NCI-H128 (cell line): ENCODE data around the gene GRK5.
"Not testable (repeated sequence)": the region's sequence is repeated elsewhere in the genome, so short reads cannot be mapped to it uniquely, and the experiment has no call there.

ENCODE experiments used
- DNase-seq: peaks from one replicate; lab custom pipeline; 2025; ENCODE audit not compliant: unreplicated experiment; lab: John Stamatoyannopoulos, UW

The GRK5 gene

DNA sequence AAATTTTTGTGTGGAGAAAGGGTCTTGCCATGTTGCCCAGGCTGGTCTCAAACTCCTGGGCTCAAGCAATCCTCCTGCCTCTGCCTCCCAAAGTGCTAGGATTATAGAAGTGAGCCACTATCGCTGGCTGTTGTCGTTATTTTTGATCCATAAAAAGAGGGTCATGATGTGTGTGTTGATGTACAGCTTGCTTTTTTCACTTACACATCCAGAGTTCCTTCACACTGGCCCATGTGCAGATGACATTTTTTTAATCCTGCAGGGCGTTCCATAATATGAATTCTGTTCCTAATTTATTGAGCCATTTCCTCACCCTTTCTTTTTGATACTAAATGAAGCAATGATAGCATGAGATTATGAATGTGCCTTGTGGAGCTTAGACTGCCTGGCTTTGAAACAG is 40.8 kb downstream of the GRK5 start:
- no peak for DNase-seq

DNA sequence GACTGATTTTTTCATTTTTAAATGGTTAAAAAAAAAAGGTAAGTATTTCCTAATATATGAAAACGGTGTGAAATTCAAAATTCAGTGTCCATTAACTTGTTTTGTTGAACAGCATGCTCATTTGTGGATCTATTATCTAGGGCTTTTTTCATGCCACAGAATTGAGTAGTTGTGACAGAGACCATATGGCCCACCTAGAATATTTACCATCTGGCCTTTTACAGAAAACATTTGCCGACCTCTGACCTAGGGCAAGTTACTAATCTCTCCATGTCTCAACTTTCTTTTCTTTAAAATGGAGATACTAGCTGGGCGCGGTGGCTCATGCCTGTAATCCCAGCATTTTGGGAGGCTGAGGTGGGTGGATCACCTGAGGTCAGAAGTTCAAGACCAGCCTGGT is 41.3 kb downstream of the GRK5 start:
- no peak for DNase-seq

DNA sequence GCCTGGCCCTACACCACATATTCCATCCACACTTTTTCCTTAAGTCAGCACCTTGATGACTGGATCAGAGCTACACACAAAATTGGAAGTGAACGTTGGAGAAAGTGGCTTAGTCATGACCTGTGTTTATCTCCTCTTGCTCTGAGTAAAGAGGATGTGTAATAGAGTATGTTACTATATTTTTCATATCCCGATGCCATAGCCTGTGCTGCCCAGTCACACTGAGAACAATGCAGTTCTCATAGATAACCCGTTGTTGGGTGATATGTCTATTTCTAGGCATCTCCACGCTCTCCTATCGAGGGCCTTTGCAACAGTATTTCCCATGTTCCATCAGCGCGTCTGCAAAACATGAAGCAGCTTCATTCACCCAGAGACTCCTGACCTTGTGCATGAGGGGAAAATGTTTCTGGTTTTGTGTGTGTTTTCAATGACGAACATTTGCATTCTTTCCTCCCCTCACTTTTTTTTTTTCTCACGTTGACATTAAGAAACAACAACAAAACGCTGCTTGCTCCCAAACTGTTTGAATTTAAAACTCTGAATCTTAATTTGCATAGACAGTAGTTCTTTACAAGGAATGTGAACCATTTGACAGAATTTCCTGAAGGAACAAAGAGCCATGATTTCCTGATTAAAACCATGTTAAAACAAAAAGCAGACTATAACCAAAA is 43.4 kb downstream of the GRK5 start:
- no peak for DNase-seq

DNA sequence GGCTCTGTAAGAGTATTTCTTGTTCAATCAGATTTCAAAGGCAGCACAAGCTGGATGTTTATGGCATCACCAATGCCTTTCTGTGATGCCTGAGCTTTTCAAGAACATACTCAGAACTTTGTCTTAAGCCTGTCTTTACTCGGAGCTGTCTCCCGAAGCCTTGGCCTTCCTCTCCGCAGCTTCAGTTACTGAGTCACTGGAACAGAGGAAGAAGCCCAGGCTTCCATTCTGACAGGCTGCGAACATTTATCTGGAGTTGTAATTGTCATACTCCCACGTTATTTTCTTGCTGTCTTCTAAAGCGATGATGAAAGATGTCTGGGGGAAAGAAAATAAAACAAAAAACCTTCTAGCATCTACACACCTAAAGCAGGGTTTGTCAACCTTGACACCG is 43.9 kb downstream of the GRK5 start:
- no peak for DNase-seq

DNA sequence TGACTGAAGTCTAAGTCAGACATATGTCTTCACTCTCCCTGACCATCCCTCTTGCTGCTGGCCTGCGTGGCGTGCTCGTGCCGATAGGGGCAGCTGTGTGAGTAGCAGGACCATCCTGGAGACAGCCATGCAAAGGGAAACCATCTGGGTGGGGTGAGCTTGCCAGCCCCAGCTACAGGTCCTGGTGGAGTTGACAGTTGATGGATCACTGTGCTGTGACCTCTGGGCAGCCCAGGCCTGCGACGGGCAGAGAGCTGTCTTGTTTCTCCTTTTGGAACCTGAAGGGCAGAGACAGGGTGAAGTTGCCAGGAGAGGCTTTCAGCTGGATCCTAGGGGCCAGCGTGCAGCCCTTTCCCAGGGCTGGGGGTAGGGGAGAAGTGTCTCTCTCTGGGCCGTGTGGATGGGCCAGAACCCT is 44.7 kb downstream of the GRK5 start:
- no peak for DNase-seq

DNA sequence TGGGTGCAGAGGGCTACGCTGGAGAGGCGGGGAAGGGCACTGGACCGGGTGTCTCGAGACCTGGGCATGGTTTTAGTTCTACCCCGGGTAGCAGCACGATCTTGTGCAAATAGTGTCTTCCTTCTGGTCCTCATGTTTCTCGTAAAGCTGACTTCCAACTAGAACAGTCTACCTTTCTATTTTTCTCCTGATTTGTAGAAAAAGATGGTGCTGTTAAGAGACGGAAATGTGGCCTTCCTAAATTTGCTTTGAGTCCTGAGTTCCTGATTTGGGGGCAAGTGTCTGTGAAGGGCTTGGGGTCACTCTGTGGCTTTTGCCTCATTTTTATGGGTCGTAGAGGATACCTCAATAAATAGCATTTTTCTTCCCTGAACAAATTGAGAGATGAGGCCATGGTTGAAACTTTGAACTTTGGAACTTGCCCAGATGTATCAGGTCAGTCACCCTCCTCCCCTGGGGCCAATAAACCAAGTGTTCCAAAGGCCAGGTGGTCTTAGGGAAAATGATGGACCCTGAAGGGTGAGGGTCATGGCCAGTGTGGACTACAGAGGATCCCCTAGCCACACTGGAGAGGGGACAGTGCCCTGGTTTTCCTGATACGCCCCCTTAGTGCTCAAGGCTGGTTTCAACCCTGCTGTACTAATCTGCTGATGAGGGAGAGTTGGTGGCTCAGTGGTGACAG is 45.2 kb downstream of the GRK5 start:
- DNase-seq: no peak

DNA sequence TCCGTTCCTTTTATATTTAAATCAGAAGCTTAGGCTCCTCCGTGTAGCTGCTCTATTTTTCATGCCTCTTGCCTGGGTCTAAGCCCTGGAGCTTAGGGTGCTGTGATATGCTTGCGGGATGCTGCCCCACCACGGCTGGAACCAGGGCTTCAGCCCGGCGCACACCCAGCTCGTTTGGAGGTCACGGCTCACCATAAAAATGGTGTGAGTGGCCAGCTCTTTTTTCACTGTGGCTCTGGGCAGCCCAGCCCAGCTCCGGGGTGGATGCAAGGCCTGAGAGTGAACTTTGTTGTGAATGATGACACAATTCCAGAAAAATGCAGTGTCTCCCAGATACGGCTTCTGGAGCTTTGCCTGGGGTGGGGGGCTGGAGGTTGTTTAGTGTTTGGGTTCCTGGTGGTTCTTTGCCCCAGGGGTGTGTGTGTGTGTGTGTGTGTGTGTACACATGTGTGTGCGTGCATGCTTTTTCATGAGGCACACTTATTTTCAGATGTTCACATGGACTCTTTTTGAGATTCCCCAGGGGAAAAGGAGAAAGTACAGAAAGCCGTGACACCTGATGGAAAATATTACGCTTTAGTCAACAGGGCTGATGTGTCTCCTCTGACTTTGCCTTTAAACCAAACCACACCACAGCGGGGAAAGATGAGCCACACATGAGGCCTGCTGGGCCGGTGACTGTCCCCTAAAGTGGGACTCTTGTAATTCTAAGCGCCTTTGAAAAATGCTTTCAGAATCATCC is 46.2 kb downstream of the GRK5 start:
- no peak for DNase-seq

DNA sequence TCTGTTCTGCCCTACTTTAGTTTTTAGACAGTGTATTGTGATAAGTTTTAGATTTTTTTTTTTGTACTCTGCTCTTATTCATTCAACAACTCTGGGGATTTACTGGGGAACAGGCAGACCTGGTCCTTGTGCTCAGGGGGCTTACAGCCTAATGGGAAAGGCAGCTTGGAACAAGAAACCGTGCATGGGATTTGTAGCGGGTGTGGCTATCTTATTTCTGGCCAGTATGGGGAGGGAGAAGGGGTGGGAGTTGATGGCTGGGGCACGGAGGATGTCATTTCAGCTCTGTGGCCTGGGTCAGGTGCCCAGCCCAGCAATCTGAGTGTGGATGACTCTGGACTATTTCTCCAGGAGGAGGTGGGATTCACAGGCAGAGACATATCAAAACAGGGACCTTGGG is 47.0 kb downstream of the GRK5 start:
- no peak for DNase-seq

DNA sequence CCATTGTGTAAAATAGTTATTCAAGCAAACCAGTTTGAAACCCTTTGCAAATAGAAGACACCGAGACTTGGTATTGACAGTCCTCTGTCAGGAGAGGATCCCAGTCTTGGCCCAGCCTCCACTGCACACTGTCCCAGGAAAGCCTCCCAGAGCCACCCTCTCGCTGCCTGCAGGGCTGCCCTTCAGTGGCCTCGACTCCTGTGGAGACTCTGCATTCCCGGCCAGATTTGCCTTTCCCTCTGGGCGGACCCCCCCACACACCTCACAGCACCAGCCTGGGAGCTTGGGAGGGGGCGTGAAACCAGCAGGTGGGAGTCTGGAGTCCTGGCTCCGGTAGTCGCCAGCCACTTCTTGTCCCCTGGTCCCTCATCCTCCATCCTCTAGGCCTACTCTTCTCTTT is 48.7 kb downstream of the GRK5 start:
- no peak for DNase-seq

DNA sequence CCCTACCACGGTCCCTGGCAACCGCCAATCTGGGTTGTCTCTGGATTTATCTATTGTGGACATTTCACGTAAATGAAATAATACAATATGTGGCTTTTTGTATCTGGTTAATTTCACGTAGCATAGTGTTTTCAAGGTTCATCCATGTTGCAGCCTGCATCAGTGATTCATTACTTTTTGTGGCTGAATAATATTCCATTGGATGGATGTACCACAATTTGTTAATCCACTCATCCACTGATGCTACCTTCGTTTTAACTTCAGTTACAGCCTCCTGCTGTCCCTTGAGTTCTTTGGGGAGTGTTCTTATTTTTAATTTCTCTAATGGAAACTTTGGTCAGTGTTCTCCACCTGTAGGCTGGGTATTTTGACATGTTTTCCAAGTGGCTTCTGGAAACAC is 49.5 kb downstream of the GRK5 start:
- no peak for DNase-seq

DNA sequence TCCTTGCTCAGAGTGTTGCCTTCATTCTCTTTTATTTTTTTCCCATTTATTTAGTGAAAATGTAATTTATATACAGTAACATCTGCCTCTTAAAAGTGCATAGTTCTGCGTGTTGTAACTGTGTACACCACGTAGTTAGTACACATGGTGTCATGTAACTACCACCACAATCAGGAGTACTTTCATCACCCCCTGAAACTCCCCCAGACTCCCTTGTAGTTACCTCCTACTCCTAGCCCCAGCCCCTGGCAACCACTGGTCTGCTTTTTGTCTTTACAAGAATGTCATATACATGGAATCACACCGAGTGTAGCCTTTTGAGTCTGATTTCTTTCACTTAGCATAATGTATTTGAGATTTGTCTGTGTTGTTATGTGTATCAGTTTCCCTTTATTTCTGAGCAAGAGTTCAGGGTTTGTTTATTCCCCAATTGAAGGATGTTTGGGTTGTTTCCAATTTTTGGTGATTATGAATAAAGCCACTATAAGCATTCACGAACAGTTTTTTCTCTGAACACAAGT is 50.6 kb downstream of the GRK5 start:
- no peak for DNase-seq

DNA sequence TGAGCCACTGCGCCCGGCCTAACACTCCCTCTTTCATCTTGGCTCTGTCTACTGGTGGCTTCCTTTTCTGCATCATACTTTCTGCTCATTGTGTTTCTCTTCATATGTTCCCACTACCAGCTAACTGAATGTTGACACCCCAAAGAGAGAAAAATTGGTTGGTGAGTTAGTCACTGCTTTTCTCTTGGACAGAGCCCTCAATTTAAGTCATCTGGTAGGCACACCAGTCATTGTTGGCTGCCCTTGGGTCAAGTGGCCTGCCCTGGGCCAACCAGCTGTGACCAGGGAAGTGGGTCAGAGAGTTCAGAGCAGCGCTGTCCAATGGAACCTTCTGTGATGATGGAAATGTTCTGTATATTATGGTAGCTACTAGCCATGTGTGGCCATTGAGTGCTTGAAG is 52.0 kb downstream of the GRK5 start:
- no peak for DNase-seq

DNA sequence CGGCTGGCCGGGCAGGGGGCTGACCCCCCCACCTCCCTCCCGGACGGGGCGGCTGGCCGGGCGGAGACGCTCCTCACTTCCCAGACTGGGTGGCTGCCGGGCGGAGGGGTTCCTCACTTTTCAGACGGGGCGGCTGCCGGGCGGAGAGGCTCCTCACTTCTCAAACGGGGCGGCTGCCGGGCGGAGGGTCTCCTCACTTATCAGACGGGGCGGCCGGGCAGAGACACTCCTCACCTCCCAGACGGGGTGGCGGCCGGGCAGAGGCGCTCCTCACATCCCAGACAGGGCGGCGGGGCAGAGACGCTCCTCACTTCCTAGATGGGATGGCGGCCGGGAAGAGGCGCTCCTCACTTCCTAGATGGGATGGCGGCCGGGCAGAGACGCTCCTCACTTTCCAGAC is 53.6 kb downstream of the GRK5 start:
- not testable (repeated sequence) for DNase-seq

DNA sequence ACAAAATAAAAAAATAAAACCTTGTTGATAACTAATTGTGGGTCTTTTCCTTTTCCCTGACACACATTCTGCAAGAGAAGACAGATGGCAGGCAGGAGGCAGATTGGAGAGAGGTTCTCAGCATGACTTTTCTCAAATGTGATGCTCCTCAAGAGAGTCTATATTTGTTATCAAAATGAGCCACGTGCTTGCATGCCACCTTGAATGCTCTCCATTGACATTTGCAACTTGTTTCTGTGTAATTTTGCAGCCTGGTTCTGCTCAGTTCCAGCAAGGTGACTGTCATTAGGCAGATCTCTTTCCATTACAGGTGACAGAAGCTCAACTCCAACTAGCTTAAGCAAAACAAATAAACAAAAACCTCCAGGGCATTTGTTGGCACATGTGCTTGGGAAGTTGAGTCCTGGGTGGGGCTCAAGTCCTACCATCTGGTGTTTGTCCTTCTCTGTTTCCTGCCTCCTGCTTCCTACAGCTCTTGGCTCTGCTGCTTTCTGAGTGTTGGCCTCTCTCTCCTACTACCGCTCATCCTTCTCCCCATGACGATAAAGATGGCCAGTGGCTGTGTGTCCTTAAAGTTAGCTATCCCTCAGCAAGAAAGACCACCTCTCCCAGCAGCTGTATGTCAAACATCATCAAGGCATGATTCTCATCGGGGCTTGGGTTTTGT is 56.7 kb downstream of the GRK5 start:
- DNase-seq: no peak

DNA sequence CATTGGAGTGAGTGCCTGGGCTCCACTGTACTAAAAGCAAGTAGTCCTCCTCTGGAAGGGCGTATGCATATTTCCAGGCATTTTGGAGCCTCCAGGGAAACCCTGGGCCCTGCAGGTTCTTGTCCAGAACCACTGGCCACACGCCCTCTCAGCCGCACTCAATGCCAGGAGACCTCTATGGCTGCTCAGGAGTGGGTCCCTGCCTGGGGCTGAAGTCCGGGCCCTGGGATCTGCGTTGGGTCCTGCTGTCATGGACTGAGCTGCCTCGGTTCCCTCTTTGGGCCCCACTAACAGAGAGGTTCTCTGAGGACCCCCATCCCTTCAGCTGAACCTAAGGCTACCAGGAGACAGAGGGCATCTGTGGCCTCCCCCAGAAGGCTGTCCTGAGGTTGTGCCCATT is 58.3 kb downstream of the GRK5 start:
- no peak for DNase-seq

DNA sequence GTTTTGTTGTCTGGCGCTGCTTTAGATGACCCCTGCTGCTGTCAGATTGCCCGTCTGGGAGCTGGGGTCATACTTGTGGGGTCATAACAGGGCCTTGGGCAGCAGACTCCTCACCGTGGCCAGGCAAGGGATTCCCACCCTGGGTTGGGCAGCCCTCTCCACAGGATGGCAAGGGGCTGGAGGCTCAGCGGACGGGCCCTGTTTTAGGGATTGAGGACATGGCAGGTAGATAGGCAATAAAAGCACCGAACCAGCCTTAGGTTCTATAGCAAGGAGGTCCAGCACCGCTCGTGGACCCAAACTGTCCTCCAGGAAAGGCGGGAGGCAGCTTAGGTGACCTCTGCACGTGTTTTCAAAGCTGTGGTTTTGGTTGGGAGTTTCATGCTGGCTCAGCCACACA is 60.0 kb downstream of the GRK5 start:
- DNase-seq: no peak

DNA sequence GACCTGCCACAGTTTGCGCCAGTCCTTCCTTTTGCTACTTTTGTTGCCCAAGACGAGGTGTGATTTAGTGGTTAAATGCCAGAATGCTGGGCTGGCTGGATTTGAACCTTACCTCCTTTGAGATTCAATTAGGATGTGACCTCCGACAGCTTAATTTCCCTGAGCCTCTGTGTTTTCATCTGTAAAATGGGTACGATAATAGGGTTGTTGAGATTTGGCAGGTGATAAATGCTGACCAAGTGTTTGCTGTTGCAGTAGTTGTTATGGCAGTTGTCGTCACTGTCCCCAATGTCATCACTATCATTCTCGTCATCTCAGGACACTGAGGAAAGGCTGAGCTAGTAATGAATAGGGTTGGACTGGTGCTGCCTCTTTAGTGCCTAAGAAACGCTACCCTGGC is 61.1 kb downstream of the GRK5 start:
- DNase-seq: no peak

DNA sequence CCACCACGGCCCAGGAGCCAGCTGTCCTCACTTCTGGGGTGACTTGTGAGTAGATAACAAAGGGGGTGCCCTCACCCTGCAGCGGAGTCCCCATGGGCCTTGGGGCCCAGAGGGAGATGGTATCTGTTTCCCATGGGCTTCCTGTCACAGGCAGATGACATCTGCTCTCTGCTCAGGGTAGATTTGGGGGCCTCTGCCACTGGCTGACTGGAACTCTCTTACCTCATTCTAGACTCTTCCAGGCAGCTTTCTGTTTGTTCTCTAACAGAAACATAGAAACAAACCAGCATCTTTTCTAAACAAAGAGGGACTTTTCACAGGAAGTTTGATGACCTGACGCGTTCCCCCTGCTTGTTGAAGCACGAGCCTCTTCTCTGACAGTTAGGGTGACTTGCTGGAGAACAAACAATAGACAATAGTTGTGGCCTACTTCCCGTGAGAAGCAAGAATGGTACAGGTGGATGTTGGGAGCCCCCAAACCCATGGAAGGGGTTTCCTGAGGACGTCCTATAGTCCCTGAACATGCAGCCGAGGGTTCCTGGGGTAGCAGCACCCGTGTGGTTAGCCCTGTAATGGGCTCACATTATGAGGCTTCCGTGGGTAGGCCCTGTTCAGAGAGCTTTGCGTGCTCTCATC is 61.6 kb downstream of the GRK5 start:
- no peak for DNase-seq

DNA sequence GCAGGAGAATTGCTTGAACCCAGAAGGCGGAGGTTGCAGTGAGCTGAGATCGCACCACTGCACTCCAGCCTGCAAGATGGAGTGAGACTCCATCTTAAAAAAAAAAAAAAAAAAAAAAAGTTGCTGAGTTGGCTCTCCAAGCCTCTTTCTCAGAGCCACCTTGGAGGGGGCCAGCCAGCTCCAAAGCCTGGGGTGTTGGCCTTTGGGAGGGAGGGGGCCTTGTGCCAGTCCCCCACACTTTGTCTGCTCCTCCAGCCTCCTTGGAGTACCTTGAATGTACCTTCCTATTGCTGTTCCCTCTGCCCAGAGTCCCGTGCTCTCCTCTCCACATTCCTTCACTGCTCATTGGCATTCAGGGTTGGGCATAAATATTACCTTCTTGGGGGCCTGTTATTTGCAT is 62.4 kb downstream of the GRK5 start:
- no peak for DNase-seq

DNA sequence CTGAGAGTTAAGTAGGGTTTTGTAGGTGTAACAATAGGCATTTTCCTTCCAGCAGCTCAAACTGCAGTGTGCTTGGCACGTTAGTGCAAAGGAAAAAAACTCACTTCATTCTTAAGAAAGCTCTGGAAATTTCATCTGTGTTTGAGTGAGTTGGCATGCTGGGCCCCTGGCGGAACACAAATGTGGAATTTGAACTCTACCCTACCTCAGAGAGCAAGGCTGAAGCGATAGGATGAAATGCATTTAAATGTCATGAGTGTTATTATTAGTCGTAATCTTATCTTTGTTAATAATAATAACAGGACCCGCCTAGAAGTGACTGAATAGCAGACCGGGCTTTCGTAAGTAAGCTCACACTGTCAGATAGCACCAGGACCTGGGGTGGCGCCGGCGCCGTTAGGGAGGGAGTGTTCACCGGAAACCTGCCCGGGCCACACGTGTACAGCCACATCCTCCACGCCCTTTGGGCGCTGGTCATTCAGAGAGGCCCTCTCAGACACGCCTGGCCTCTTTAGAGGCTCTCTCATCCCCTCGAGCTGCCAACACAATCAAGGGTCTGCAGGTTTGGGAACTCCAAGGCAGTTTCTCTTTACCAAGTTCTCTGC is 63.5 kb downstream of the GRK5 start:
- no peak for DNase-seq

DNA sequence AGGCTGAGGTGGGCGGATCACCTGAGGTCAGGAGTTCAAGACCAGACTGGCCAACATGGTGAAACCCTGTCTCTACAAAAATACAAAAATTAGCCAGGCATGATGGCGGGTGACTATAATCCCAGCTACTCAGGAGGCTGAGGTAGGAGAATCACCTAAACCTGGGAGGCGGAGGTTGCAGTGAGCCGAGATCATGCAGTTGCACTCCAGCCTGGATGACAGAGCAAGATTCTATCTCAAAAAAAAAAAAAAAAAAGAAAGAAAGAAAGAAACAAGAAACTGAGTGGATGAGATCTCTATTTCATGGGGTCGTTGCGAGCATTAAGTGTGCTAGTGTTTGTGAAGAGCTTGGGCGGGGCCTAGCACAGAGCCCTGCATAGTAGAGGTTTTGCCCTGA is 65.0 kb downstream of the GRK5 start:
- DNase-seq: not testable (repeated sequence)
